ENCODE data around the gene SEPTIN6. TPM values are rescaled to one million over a fixed set of nuclear protein-coding genes. Genes with fewer than 3 reads are reported as not detected.

Gene SEPTIN6
- total and polyA plus RNA-seq, 5 experiments from 2014 or later, result 161 to 269 (median 234) TPM

DNA sequence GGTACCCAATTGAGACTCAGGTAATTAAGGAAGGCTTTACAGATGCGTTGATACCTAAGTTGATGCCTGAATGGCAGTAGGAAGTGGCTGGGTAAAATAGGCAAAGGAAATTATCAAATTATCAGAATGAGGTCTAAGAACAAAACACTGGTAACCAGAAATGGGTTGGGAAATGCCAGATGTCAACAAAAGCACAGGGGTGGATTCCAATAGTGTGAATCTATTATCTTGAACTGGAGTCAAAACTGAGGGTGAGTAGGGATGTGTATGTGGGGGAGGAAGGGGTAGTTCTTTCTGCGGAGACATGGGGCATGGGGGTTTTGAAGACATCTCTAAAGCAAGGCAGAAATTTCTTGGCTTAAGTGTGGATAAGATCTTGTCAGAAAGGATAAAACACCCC lies 16.0 kb upstream of the SEPTIN6 start:
- ATAC-seq (no peak), DNase-seq (no peak)
- POLR2A ChIA-PET, result interaction anchor here (0.6 kb wide), 1 partner anchor 51 kb away, joined by 6 read pairs; no protein-coding TSS in a partner anchor
- Mint-ChIP-seq H3K27ac (no peak overlapping the region), H3K27me3 (no peaks in the 10 kb centered on the region), H3K36me3 (no peaks in the 10 kb centered on the region), H3K4me1 (peaks cover 0 to 5% (median 0%) of the 10 kb centered on the region in 4 donors), H3K9me3 (no peaks in the 10 kb centered on the region), H3K4me3 (no peak overlapping the region)

DNA sequence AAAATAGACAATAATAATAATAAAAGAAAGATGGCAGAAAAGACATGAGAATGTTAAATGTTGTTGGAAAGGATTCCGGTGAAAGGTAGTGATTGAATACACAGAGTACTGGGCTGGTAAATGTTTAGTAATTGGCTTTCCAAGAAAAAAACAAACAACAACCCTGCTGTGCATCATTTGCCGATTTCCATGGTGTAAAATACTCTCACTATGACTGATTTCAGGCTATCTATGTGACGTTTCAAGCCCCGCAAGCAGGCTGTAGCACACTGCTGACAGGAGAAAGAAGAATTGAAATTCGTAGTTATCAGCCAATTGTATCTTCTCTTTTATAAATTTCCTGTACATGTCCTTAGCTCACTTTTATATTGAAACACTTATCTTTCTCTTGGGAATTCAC lies 13.6 kb upstream of the SEPTIN6 start:
- Mint-ChIP-seq H3K4me1 (peaks cover 0 to 5% (median 0%) of the 10 kb centered on the region in 4 donors), H3K27ac (no peak overlapping the region), H3K36me3 (no peaks in the 10 kb centered on the region), H3K27me3 (no peaks in the 10 kb centered on the region), H3K9me3 (no peaks in the 10 kb centered on the region), H3K4me3 (no peak overlapping the region)
- DNase-seq, result no peak
- no peak for ATAC-seq
- POLR2A ChIA-PET, result interaction anchor here (0.6 kb wide), 1 partner anchor 223 kb away, joined by 3 read pairs; no protein-coding TSS in a partner anchor

DNA sequence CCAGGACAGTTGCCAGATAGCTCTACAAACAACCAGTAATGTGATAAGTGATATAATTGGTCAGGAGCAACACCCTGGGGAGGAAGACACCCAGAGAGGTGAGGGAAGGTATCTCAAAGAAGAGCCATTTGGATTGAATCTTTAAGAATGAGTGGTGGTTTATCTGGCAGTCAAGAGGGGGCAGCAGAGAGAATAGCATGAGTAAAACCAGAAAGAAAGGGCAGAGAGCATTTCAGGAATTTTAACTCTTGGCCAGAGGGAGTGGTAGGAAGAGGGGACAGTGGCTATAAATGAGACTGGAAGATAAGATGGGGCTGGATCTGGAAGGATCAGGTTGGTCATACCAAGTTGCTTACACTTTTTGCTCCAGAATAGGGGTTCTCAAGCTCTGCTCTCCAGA lies 5.9 kb upstream of the SEPTIN6 start:
- DNase-seq (peak in 1 of 10 donors; percentile 54), ATAC-seq (peak; percentile 50 to 62)
- POLR2A ChIA-PET, result interaction anchor here (0.7 to 1.0 kb wide), 2 partner anchors 22 to 29 kb away, joined by 6 read pairs; no protein-coding TSS in a partner anchor
- Mint-ChIP-seq H3K27me3 (no peaks in the 10 kb centered on the region), H3K36me3 (no peaks in the 10 kb centered on the region), H3K9me3 (no peaks in the 10 kb centered on the region), H3K27ac (peak overlapping the region in 2 of 10 donors; percentile 1 to 44), H3K4me3 (no peak overlapping the region), H3K4me1 (peaks cover 9 to 22% (median 11%) of the 10 kb centered on the region in 4 donors)

DNA sequence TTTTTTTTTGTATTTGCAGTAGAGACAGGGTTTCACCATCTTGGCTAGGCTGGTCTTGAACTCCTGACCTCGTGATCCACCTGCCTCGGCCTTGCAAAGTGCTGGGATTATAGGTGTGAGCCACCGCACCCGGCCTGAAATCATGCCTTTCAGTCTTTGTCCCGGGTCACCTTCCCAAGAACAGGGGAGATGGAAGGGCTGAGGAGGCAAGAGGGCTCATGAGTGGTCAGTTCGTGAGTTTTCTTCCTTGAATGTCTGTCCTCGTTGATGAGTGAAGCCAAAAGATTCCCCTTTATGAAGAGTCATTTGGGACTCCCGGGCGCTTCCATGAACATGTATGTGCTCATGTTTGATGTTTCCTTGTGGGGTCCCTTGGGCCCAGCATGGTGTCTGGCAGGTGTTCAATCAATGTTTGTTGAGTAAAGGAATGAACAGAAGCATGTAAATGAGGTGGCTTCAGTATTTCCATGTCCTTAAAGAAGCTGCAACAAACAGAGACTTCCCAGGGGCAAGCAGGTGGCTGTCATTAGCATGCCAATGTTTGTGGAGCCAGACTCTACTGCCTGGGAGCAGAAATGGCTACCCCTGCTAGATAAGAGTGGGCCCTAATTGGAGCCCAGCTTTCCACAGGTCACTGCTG lies 3.4 kb upstream of the SEPTIN6 start:
- Mint-ChIP-seq H3K4me3 (no peak overlapping the region), H3K9me3 (no peaks in the 10 kb centered on the region), H3K4me1 (peaks cover 9 to 23% (median 12%) of the 10 kb centered on the region in 4 donors), H3K36me3 (peaks cover 0 to 6% (median 3%) of the 10 kb centered on the region in 3 donors), H3K27ac (peak overlapping the region in 2 of 10 donors; percentile 37 to 73), H3K27me3 (no peaks in the 10 kb centered on the region)
- DNase-seq (no peak), ATAC-seq (no peak)
- POLR2A ChIA-PET, result no interaction called here

DNA sequence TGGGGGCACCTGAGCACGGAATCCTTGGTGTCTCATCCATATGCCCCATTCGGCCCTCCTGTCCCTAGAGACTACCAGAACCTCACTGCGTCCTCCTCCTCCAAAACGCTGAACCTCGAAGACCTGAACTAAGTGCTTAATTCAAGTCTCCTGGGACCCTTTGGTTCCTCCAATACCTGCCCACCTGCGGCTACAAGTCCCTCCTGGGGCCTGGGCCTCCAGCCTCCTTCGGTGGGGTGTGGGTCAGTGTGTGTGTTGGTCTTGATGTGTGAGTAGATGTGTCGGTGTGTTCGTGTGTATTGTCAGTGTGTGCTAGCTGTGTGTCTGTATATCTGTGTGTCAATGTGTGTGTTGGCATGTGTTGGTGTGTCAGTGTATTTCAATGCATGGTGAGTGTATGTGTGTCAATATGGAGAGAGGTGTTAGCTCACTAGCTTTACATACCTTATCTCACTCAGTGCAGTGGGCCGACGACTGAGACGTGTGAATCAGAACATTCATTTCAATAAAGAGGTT lies 2.6 kb upstream of the SEPTIN6 start:
- POLR2A ChIA-PET, result no interaction called here
- H3K4me1 Mint-ChIP-seq, result peaks cover 9 to 23% (median 13%) of the 10 kb centered on the region in 4 donors
- H3K4me3 Mint-ChIP-seq, result peak overlapping the region in 5 of 10 donors; percentile 15 to 72 (median 29)
- peaks cover 0 to 6% (median 3%) of the 10 kb centered on the region in 3 donors for H3K36me3 Mint-ChIP-seq
- H3K27ac Mint-ChIP-seq, result peak overlapping the region in 4 of 10 donors; percentile 2 to 71 (median 32)
- no peaks in the 10 kb centered on the region for H3K9me3 Mint-ChIP-seq
- H3K27me3 Mint-ChIP-seq, result no peaks in the 10 kb centered on the region
- ATAC-seq (no peak), DNase-seq (no peak)

DNA sequence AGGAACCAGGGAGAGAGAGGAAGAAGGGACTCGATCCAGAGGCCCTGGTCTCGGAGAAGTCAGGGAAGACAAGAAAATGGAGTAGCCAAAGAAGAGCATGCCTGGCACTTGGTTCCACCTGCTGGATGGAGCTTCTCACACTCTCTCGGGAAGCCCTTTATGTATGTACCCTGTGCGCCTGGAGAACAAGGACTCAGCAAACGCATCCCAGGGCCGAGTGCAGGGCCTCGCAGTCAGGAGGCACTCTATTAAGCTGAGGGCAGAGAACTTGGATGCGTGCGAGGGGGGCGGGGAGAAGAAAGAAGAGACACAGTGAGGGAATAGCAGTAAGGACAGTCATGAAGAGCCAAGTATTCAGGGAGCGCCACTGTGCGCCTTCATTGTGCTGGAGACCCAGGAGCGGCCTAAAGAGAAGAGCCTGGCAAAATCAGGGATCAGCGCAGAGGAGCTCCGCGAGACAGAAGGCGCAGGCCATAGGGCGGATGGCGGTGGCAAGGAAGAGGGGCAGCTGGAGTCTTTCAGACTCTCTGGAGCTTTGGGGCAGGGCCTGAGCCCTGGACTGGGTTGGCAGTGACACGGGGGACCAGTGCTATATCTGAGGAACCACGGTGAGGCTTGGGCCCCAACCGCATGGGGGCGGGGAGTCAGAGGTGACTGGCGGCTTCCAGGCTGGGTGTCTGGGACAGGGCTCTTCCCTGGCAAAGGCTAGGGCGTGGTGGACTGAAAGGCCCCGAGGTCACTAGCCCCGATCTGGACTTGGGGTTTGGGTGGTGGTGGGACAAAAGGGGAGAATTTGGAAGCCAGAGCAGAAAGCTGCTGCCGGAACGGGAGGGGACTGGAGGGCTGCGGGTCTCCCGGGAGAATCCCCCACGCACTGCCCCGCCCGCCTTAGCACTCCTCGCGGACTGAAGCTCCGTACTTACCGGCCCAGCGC lies 1.9 kb upstream of the SEPTIN6 start:
- ATAC-seq, result no peak
- Mint-ChIP-seq H3K27me3 (no peaks in the 10 kb centered on the region), H3K4me3 (peak overlapping the region in 7 of 10 donors; percentile 3 to 97 (median 18)), H3K9me3 (no peaks in the 10 kb centered on the region), H3K36me3 (peaks cover 0 to 6% (median 3%) of the 10 kb centered on the region in 3 donors), H3K27ac (peak overlapping the region in 9 of 10 donors; percentile 19 to 89 (median 57)), H3K4me1 (peaks cover 9 to 26% (median 16%) of the 10 kb centered on the region in 4 donors)
- no peak for DNase-seq
- POLR2A ChIA-PET, result interaction anchor here (0.7 to 6.9 kb wide), 4 partner anchors 17 to 117 kb away, joined by 3 to 309 read pairs (median 4); no protein-coding TSS in a partner anchor

DNA sequence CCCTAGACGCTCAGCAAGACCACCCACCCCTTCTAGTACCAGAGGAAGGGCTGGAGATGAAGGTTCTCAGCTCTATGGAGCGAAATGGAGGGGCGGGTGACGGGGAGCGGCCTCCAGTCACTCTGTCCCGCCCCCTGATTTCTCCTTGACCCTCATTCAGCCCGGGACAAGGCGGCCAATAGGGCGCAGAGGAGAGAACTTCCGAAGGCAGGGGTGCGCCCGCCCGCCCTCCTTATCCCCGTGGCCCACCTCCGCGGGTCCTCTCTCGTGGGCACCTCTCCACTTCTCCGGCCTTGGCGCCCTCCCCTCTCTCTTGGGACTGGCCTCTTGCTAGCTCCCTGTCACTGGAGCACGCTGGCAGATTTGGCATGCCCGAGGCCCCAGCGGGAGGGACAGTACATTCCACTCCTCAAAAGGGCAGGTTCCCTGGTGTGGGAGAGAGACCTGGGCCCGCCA lies 1.1 kb upstream of the SEPTIN6 start:
- peaks cover 0 to 6% (median 3%) of the 10 kb centered on the region in 3 donors for H3K36me3 Mint-ChIP-seq
- peaks cover 9 to 28% (median 19%) of the 10 kb centered on the region in 4 donors for H3K4me1 Mint-ChIP-seq
- DNase-seq, result no peak
- peak overlapping the region in 9 of 10 donors; percentile 67 to 99 (median 95) for H3K4me3 Mint-ChIP-seq
- H3K27me3 Mint-ChIP-seq, result no peaks in the 10 kb centered on the region
- no peak for ATAC-seq
- no peaks in the 10 kb centered on the region for H3K9me3 Mint-ChIP-seq
- POLR2A ChIA-PET, result interaction anchor here (0.7 to 6.9 kb wide), 8 partner anchors 16 to 164 kb away, joined by 3 to 309 read pairs (median 9); partner anchors contain the start of genes SOWAHD and UBE2A
- H3K27ac Mint-ChIP-seq, result peak overlapping the region in 7 of 10 donors; percentile 62 to 96 (median 92)

DNA sequence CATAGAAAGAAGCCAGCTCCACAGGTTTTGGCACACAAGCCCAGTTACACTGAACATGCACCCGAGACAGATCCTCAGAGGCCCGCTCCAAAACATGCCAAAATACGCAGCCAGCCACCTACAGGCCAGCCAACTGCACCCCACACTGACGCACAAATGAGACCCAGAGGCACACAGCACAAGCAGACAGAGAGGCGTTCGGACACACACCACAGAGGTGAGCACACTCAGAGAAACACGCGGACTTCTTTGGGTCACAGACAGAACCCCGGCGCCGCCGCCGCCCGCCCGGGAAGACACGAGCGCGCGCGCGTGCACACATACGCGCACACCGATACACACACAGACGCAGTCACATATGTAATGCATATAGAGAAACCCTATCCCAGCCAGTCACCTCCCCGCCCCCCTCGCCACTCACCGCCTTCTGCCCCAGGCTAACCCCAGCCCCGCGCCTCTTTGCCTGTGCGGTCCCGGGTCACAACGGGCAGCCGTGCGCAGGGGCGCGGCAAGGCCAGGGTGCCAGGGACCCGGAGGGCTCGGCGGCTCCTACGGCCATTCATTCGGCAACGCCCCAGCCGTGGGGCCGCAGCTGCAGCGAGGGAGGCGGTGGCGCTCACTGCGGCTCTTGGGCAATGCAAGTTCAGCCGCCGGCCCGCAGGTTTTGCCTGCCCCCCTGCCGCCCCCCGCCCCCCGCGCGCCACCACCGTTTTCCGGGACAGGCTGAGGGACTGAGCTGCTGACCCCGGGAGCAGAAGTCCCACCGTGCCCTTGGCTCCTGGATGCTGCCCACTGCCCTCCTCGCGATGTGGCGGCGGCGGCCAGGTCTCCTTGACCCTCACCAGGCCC lies 553 bp downstream of the SEPTIN6 start:
- Mint-ChIP-seq H3K36me3 (peaks cover 0 to 6% (median 3%) of the 10 kb centered on the region in 3 donors), H3K27ac (peak overlapping the region; percentile 92 to 100 (median 98)), H3K4me3 (peak overlapping the region; percentile 93 to 100 (median 98)), H3K9me3 (no peaks in the 10 kb centered on the region), H3K27me3 (no peaks in the 10 kb centered on the region), H3K4me1 (peaks cover 6 to 32% (median 27%) of the 10 kb centered on the region in 4 donors)
- POLR2A ChIA-PET, result interaction anchor here (0.6 to 6.9 kb wide), 20 partner anchors 11 to 118 kb away, joined by 3 to 309 read pairs (median 4); partner anchors contain the start of genes RPL39, SOWAHD and UBE2A
- DNase-seq (peak; percentile 39 to 82 (median 63)), ATAC-seq (peak; percentile 42 to 49)

DNA sequence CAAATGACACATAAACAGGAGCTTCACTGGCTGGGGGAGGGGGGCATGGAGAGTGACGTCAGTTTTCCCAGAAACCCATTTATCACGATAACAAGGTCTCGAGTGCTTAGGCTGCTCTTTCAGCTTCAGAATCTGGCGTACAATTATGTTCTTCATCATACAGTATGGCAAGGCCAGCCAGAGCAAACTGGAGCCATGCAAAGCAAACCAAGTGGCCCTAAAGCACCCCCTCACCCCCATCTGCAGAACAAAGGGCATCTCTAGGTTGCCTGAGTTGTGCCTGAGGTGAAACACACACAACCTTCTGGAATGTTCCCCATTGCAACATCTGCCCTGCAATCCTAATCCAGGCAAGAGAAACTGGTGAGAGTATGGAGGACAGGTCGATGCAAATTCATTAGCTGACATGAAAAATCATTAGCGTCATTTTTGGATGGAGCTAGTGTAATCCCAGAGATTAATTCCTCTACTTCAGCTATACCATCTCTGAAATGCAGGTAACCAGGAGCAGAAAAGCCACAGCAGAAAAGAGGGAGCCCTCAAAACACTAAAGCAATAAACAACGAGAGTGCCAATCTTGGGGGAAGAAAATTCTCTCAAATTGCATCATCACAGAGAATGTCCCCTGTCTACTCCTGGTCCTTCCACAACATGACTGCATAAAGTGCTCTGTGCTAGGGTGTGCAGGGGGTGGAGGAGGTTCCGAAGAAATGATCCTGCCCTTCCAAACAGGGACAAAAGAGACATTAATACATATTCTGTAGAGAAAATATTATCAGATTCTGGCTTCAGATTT lies 1.8 kb downstream of the SEPTIN6 start:
- Mint-ChIP-seq H3K9me3 (no peaks in the 10 kb centered on the region), H3K4me1 (peaks cover 6 to 44% (median 34%) of the 10 kb centered on the region in 4 donors)

DNA sequence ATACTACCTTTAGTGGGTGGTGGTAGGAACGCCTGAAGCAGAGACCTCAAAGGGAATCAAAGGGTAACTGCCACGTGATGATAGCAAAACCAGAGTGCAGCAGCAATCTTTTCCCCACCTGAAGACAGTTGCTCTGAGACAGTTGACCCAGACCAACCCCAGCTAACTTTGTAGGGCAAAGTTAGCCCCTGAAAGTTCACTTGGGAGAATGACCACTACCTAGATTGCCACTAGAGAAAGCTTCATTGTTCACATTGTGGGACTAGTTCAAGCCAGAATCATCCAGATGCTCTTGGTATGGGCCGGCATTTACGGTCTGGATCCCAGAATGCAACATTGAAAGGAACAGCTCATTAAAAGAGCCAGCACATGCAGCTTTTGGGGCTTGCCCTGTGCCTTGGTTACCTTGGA lies 4.1 kb downstream of the SEPTIN6 start:
- Mint-ChIP-seq H3K9me3 (no peaks in the 10 kb centered on the region), H3K4me3 (peak overlapping the region; percentile 93 to 100 (median 98)), H3K4me1 (peaks cover 6 to 59% (median 38%) of the 10 kb centered on the region in 4 donors), H3K36me3 (peaks cover 0 to 10% (median 6%) of the 10 kb centered on the region in 3 donors), H3K27ac (peak overlapping the region; percentile 91 to 100 (median 98)), H3K27me3 (no peaks in the 10 kb centered on the region)
- POLR2A ChIA-PET, result interaction anchor here (0.7 to 6.9 kb wide), 11 partner anchors 11 to 181 kb away, joined by 3 to 309 read pairs (median 5); partner anchors contain the start of genes RPL39, SOWAHD and UBE2A
- DNase-seq (peak in 8 of 10 donors; percentile 40 to 82 (median 62)), ATAC-seq (peak; percentile 41 to 49)

More for the DNA sequence above, 1.8 kb downstream of the SEPTIN6 start:
- Mint-ChIP-seq H3K27ac (peak overlapping the region; percentile 91 to 100 (median 98)), H3K27me3 (no peaks in the 10 kb centered on the region), H3K36me3 (peaks cover 0 to 6% (median 3%) of the 10 kb centered on the region in 3 donors), H3K4me3 (peak overlapping the region; percentile 93 to 100 (median 98))
- POLR2A ChIA-PET, result interaction anchor here (0.9 to 6.9 kb wide), 9 partner anchors 14 to 222 kb away, joined by 3 to 309 read pairs (median 5); partner anchors contain the start of gene UBE2A
- no peak for ATAC-seq
- peak in 8 of 10 donors; percentile 21 to 75 (median 58) for DNase-seq
